Suppressor macrophage treated with lipopolysaccharide for 4 hours (primary cell): Measurements from ENCODE around the gene NT5DC3.
"Not testable (repeated sequence)": the region's sequence is repeated elsewhere in the genome, so short reads cannot be mapped to it uniquely, and the experiment has no call there.

ENCODE experiments used
- DNase-seq: peaks from one replicate; pipeline ENCODE4 v3.0.0-alpha.2; 2020

NT5DC3 gene

GRCh38 chr12:103855036-103855712, 14.1 kb upstream of the NT5DC3 start:
- no peak for DNase-seq

- DNase-seq, result no peak
These were observed 13.4 kb upstream of the NT5DC3 start for GRCh38 chr12:103854372-103854973.

- no peak for DNase-seq
These were observed 11.5 kb upstream of the NT5DC3 start for GRCh38 chr12:103852498-103852997.

DNA sequence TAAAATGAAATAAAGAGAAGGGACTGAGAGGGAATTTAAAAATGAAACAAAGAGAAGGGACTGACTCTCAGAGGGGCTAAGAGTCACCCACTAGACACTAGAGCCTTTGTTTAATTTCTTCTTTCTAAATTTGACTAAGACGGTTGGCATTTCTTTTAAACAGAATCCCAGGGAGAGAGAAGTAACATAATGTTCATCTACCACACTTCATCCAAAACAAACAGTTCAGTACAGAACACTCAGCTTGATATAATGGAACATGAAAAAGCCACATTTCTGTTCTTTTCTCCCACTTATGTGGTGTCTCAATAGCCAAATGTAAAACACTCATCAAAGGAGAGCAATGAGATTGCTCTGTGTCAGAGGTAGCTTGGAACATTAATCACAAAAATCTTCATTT, 10.1 kb upstream of the NT5DC3 start:
- no peak for DNase-seq

GRCh38 chr12:103850429-103850828, 9.4 kb upstream of the NT5DC3 start:
- no peak for DNase-seq

GRCh38 chr12:103848917-103849491, 8.0 kb upstream of the NT5DC3 start:
- DNase-seq, result no peak

DNA sequence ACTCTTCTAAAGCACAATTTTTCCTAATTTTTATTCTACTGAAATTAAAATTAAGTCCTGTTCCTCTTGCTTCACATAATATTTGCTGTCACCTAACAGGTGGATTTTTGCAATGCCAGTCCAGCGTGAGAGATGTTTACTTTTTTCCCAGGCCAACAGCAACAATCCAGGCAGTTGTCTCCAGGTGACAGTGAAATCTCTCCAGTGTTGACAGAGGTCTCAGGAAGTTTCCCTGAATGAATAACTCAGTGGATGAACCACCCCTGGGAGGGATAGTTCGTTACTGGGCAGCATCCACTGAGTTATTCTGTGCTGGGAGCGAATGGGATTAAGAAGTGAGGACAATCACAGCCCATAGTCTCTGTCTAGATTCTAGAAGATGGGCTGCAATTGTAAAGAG, 7.1 kb upstream of the NT5DC3 start:
- DNase-seq, result no peak

GRCh38 chr12:103846415-103846814, 5.4 kb upstream of the NT5DC3 start:
- DNase-seq, result no peak

GRCh38 chr12:103844305-103844704, 3.3 kb upstream of the NT5DC3 start:
- no peak for DNase-seq

DNA sequence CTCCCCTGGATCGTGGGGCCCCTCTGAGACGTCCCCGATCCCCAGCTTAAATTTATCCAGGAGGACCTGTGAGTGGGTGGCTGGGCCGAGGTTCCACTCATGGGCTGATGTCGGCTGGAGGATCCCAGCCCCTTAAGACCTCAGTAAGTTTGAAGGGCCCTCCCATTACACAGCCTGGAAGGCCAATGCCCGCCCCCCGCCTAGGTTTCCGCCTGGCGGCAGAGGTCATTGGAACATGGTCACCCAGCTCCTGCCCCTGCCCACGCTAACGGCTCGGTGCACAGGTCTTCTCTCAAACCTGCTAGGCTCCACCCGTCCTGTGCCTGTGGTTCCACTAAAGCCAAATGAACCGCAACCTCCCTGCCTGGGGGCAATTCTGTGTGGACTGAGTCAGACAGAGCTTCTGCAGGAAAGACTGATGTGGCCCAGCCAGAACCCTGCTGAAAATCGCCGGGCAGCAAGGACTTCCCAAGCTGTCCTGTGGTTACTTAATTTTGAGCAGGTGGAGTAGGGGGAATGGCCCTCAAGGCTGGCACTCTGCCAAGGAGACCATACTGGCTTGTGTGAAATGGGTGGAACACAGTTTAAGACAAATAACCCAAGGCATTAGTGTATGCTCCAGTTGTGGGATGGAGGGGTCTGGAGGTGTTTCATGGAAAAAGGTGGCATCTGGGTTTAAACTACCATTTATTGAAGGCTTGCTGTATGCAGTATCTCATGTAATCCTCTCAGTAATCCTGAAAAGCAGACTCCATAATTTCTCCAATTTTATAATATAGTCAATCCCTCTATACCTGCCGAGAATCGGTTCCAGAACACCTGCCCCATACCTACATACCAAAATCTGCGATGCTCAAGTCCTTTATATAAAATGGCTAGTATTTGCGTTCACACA, 903 bp upstream of the NT5DC3 start:
- peak; percentile 25 for DNase-seq

- DNase-seq, result no peak
These were observed 565 bp downstream of the NT5DC3 start for GRCh38 chr12:103840462-103840875.

DNA sequence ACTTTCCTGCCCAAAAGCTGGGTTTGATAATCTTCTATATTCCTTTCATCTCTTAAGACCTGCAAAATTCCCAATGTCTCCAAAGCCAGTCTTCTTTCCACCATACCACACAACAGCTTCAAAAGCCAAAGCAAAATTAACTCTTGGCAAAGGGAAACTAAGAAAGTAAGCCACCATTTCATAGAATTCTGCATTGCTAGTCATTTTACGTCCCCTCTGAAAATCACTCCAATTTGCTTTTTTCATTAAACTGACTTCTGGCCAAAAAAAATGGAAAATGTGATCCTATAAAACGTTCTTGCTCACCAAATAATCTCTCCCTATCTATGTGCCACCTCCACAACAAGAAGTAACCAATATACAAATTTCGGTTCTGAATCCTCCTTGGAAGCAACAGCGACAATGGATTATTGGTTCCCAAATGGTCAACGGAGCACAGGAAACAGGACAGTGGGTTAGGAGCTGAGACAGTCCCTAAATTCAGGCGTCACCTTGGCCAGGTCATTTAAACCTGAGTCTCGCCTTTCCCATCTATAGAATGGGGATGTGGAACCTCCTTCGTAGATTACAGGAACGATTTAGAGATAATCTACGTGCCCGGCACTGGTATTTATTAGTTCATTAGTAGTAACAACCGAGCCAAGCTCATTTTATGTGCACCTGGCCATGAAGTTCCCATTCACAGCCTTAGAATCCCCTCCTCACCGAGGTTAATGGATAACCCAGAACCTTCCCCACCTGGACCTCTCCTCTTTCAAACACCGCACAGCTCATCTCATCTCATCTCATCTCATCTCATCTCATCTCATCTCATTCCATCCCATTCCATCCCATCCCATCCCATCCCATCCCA, 1.2 kb downstream of the NT5DC3 start:
- DNase-seq, result no peak

- no peak for DNase-seq
These were observed 1.9 kb downstream of the NT5DC3 start for GRCh38 chr12:103839103-103839502.

GRCh38 chr12:103838254-103838914, 2.6 kb downstream of the NT5DC3 start:
- no peak for DNase-seq

GRCh38 chr12:103836345-103836744, 4.7 kb downstream of the NT5DC3 start:
- no peak for DNase-seq

GRCh38 chr12:103835747-103836335, 5.2 kb downstream of the NT5DC3 start:
- DNase-seq, result not testable (repeated sequence)

DNA sequence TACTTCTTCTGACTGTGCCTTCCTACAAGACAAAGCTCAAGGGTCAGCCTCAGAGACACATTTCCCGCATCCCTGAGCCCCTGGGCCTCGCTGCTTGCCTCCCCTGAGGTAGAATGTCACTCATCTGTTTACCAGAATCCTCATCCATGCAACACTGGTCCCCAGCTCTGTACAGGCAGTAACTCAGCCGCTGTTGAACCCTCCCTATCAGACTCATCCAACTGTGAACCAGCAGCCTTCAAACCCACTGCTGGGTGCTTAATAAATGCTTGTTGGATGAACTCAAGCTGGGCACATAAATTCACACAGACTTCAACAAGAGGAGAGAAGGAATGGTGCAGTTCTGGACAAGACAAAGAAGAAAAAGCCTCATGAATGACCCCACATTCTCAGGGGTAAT, 6.1 kb downstream of the NT5DC3 start:
- DNase-seq, result no peak

GRCh38 chr12:103833891-103834290, 7.1 kb downstream of the NT5DC3 start:
- DNase-seq, result no peak

DNA sequence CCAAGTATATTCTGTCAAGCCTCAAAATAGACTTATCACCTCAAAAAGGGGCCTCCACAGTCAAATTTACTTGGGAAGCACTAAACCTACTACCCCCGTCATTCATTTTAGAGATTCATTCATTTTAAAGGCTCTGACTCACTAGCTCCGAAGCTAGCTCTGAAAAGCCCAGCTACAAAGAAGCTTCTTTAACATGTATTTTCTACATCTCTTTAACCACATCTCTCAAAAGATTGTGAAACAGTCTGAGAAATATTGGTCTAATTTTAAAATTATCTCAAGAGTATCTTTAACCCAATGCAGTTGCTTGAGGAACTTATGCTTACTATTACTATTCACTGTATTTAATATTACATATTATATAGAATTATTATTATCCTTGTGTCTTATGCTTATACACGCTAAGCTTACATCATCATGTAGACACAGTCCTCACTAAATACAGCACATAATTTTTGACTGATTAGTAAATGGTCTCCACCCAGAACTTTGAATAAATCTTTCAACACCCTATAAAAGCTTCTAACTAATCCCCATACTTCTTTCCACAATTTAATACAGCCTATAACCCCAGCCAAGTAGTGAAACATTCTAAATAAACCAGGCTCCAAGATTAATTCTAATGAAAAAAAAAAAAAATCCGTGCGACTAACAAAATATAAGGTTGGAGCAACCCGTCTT, 7.8 kb downstream of the NT5DC3 start:
- peak; percentile 39 for DNase-seq
